Activated CD4-positive, alpha-beta memory T cell treated with anti-CD3 and anti-CD28 coated beads, Interleukin-2, amount 10 ng/mL, durations not matched to agents 7 days and 5 days (primary cell): ENCODE measurements around the gene PRRT2. TPM values are rescaled to one million over a fixed set of nuclear protein-coding genes. Genes with fewer than 3 reads are reported as not detected.
"Not testable (repeated sequence)": the region's sequence is repeated elsewhere in the genome, so short reads cannot be mapped to it uniquely, and the experiment has no call there.

Experiments
- CTCF ChIA-PET: fragments of 350-600 bp; sonication (Branson Sonifier 250); formaldehyde crosslinking; loops from one replicate; lab custom pipeline; 2021; ENCODE audit warnings: antibody characterized with exemption, inconsistent platforms; lab: Charles Lee
- POLR2A ChIA-PET: fragments of 350-600 bp; sonication (Branson Sonifier 250); formaldehyde crosslinking; loops from one replicate; lab custom pipeline; 2021; ENCODE audit warnings: antibody characterized with exemption; lab: Charles Lee
- DNase-seq: peaks from one replicate; pipeline ENCODE4 v3.0.0-alpha.2; 2020
- H3K27ac Mint-ChIP-seq: one replicate; pipeline ENCODE4 v1.8.0; 2021; ENCODE audit warnings: mild to moderate bottlenecking, mixed read lengths
- H3K27me3 Mint-ChIP-seq: one replicate; pipeline ENCODE4 v1.8.0; 2021; ENCODE audit warnings: mixed read lengths
- H3K36me3 Mint-ChIP-seq: one replicate; pipeline ENCODE4 v1.8.0; 2021; ENCODE audit warnings: low read depth, mixed read lengths
- H3K4me1 Mint-ChIP-seq: one replicate; pipeline ENCODE4 v1.8.0; 2021; ENCODE audit warnings: mixed read lengths
- H3K4me3 Mint-ChIP-seq: one replicate; pipeline ENCODE4 v1.8.0; 2021; ENCODE audit warnings: mild to moderate bottlenecking, mixed read lengths
- H3K9me3 Mint-ChIP-seq: one replicate; pipeline ENCODE4 v1.8.0; 2021; ENCODE audit warnings: mixed read lengths
- total RNA-seq, 2 experiments: library from RNA; stranded (reverse); gene quantifications; one replicate each; pipeline ENCODE4 v1.2.3, GENCODE V29; 2021

Gene PRRT2
- total RNA-seq, 2 experiments from 2014 or later = 0.91 to 1.0 TPM

DNA sequence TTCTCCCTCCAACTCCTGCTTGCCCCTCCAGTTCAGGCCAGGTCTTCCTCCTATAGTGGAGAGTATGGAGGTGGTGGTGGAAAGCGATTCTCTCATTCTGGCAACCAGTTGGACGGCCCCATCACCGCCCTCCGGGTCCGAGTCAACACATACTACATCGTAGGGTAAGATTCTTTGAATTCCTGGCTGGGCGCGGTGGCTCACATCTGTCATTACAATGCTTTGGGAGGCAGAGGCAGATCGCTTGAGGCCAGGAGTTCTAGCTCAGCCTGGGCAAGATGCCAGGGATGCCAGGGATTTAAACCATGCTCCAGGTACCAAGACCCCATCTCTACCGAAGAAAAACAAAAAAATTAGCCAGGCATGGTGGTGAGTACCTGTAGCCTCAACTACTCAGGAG lies 32.5 kb upstream of the PRRT2 start:
- Mint-ChIP-seq H3K4me1 (peaks cover 11% of the 10 kb centered on the region), H3K9me3 (no peaks in the 10 kb centered on the region), H3K36me3 (peaks cover 3% of the 10 kb centered on the region), H3K27me3 (peaks cover 29% of the 10 kb centered on the region), H3K27ac (no peak overlapping the region), H3K4me3 (no peak overlapping the region)
- DNase-seq = no peak
- ChIA-PET POLR2A (no interaction called here), CTCF (interaction anchor here (1.1 kb wide), 1 partner anchor 79 kb away, joined by 3 read pairs; no protein-coding TSS in a partner anchor)

GRCh38 chr16:29783094-29783953 lies 28.7 kb upstream of the PRRT2 start:
- H3K4me3 Mint-ChIP-seq = not testable (repeated sequence)
- CTCF ChIA-PET = interaction anchor here (0.6 to 4.6 kb wide), 5 partner anchors 10 to 111 kb away, joined by 4 to 57 read pairs (median 9); no protein-coding TSS in a partner anchor
- POLR2A ChIA-PET = interaction anchor here (3.3 to 13.0 kb wide), 2 partner anchors 21 to 38 kb away, joined by 19 to 260 read pairs; partner anchors contain the start of genes C16orf54 and MAZ

DNA sequence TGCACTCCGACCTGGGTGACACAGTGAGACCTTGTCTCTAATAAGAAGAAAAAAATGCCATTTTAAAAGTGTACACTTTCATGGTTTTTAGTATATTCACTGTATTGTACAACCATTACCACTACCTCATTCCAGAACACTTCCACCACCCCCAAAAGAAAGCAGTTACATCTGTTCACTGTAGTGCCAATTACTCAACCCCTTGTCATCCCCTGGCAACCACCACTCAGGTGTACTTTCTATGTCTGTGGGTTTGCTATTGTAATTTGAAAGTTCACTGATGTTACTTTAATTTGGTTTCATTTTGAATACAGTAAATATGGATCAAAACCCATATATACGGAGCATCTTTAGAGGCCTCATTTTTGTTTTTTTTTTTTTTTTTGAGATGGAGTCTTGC lies 27.8 kb upstream of the PRRT2 start:
- Mint-ChIP-seq H3K36me3 (peaks cover 3% of the 10 kb centered on the region), H3K27ac (no peak overlapping the region), H3K4me1 (peaks cover 28% of the 10 kb centered on the region), H3K9me3 (no peaks in the 10 kb centered on the region), H3K4me3 (no peak overlapping the region), H3K27me3 (peaks cover 17% of the 10 kb centered on the region)
- ChIA-PET CTCF (interaction anchor here (0.5 to 4.6 kb wide), 29 partner anchors 10 to 691 kb away, joined by 3 to 57 read pairs (median 7); partner anchors contain the start of genes PAGR1, TAOK2 and TBX6), POLR2A (interaction anchor here (1.2 to 13.0 kb wide), 7 partner anchors 20 to 83 kb away, joined by 3 to 260 read pairs (median 7); partner anchors contain the start of genes C16orf54 and MAZ)
- no peak for DNase-seq

More at GRCh38 chr16:29783094-29783953, 28.7 kb upstream of the PRRT2 start:
- H3K4me1 Mint-ChIP-seq = peaks cover 25% of the 10 kb centered on the region
- H3K36me3 Mint-ChIP-seq, H3K27ac Mint-ChIP-seq, DNase-seq, H3K9me3 Mint-ChIP-seq: not testable (repeated sequence)
- H3K27me3 Mint-ChIP-seq = peaks cover 25% of the 10 kb centered on the region

DNA sequence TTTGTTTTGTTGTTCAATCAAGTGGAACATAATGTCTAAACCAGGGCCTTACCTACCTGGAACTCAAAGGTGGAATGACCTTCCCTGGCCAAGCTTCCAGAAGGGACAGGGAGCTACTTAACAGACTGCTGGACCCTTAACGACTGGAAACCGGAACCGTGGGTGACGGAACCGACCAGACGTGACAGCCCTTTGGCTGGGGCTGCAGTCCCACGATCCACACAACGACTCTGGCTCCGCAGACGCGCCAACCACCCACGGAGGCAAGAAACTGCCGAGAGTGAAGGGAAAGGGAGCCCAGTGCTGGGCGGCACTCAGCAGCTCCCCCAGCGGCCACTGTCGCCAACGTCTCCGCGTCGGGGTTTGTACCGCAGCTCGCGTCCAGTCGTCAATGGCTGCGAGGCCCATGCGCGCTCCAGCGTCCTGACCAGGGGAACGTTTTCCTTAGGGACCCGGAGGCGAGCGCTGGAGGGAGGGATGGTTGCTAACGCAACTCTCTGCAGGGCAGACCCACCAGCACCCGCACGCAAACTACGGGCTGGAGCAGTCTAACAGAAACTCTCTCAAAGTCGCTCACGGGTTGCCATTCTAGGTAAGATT lies 27.0 kb upstream of the PRRT2 start:
- Mint-ChIP-seq H3K9me3 (no peaks in the 10 kb centered on the region), H3K4me1 (peaks cover 32% of the 10 kb centered on the region), H3K36me3 (peaks cover 3% of the 10 kb centered on the region), H3K27ac (no peak overlapping the region), H3K27me3 (peaks cover 14% of the 10 kb centered on the region), H3K4me3 (peak overlapping the region; percentile 29)
- POLR2A ChIA-PET = interaction anchor here (0.7 to 13.0 kb wide), 12 partner anchors 19 to 119 kb away, joined by 3 to 260 read pairs (median 5); partner anchors contain the start of genes C16orf54 and MAZ
- CTCF ChIA-PET = interaction anchor here (0.5 to 4.6 kb wide), 37 partner anchors 8 to 913 kb away, joined by 3 to 57 read pairs (median 6); partner anchors contain the start of genes HIRIP3, MVP, PAGR1 and TAOK2
- DNase-seq = peak; percentile 81

DNA sequence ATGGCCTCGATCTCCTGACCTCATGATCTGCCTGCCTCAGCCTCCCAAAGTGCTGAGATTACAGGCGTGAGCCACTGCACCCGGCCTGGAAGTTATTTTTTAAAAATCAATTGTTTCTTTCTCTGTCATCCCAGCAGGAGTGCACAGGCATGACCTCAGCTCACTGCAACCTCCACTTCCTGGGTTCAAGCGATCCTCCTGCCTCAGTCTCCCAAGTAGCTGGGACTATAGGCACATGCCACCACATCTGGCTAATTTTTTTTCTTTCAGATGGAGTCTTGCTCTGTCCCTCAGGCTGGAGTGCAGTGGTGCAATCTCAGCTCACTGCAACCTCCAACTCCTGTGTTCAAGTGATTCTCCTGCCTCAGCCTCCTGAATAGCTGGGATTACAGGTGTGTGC lies 24.8 kb upstream of the PRRT2 start:
- POLR2A ChIA-PET = interaction anchor here (0.9 to 13.0 kb wide), 3 partner anchors 17 to 87 kb away, joined by 3 to 260 read pairs (median 3); partner anchors contain the start of genes C16orf54 and MAZ
- H3K4me3 Mint-ChIP-seq, H3K27ac Mint-ChIP-seq, H3K9me3 Mint-ChIP-seq, DNase-seq, H3K27me3 Mint-ChIP-seq: not testable (repeated sequence)
- peaks cover 42% of the 10 kb centered on the region for H3K4me1 Mint-ChIP-seq
- CTCF ChIA-PET = interaction anchor here (1.2 to 4.6 kb wide), 2 partner anchors 38 to 85 kb away, joined by 3 to 57 read pairs; no protein-coding TSS in a partner anchor
- peaks cover 18% of the 10 kb centered on the region for H3K36me3 Mint-ChIP-seq

GRCh38 chr16:29789775-29790182 lies 22.2 kb upstream of the PRRT2 start:
- Mint-ChIP-seq H3K9me3 (no peaks in the 10 kb centered on the region), H3K27me3 (no peaks in the 10 kb centered on the region), H3K36me3 (peaks cover 35% of the 10 kb centered on the region), H3K4me3 (peak overlapping the region; percentile 100), H3K27ac (peak overlapping the region; percentile 95), H3K4me1 (peaks cover 51% of the 10 kb centered on the region)
- ChIA-PET CTCF (interaction anchor here (0.8 to 4.8 kb wide), 28 partner anchors 9 to 265 kb away, joined by 3 to 68 read pairs (median 5); partner anchors contain the start of genes C16orf54, MAZ, MVP and PAGR1), POLR2A (interaction anchor here (0.8 to 13.0 kb wide), 32 partner anchors 14 to 395 kb away, joined by 3 to 260 read pairs (median 6); partner anchors contain the start of genes C16orf54, CORO1A, KCTD13 and MAZ)
- no peak for DNase-seq

GRCh38 chr16:29790183-29790948 lies 21.6 kb upstream of the PRRT2 start, which contains the start of gene KIF22:
Gene KIF22 (plus strand): TSS chr16:29790751. CDS start chr16:29790760, 9 bp downstream.
- ChIA-PET CTCF (interaction anchor here (0.6 to 4.8 kb wide), 29 partner anchors 8 to 265 kb away, joined by 3 to 68 read pairs (median 5); partner anchors contain the start of genes C16orf54, KCTD13, MAZ and MVP), POLR2A (interaction anchor here (0.8 to 13.0 kb wide), 33 partner anchors 14 to 395 kb away, joined by 3 to 260 read pairs (median 6); partner anchors contain the start of genes C16orf54, CORO1A, KCTD13 and MAZ)
- peaks cover 40% of the 10 kb centered on the region for H3K36me3 Mint-ChIP-seq
- H3K9me3 Mint-ChIP-seq = no peaks in the 10 kb centered on the region
- peak within 1 kb of the TSS; percentile 100 for H3K4me3 Mint-ChIP-seq
- H3K4me1 Mint-ChIP-seq = peaks cover 48% of the 10 kb centered on the region
- DNase-seq = peak; percentile 100
- no peaks in the 10 kb centered on the region for H3K27me3 Mint-ChIP-seq
- peak within 1 kb of the TSS; percentile 95 for H3K27ac Mint-ChIP-seq

DNA sequence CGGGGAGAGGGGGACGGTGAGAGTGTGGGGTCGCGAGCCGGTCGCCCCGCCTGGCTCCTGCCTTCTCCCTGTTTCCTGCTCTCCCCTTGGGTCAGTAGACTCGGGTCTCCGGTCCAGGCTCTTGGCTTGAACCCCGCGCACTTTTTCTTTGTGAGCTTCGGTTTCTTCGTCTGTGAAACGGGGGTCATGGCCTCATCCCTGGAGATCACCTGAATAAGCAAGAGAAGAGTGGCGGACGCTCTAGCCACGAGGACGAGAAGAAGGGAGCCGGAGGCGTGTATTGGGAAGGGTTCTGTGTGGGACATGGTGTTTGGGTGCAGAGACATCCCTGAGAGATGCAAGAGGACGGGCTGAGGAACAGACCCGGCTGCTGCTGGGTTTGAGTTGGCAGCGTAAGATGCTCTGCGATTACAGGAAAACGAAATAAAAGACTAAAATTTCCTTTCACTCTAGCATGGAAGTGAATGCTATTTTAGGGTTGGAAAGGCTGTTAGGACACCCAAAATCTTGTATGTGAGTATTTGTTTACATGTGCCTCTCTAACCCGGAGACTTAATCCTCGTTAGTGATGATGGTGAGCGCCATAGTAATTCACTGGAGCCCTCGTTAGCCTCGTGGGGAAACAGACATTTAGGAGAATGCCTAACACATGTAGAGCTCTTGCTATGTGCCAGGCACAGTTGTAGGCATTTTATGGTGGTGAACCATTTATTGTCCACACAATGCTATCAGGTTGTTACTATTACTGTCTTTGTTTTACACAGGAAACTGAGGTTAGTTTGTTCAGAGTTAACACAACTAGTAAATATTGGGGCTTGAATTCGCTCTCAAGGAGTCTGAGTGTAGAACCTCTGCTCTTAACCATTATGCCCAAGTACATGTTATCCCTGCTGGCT lies 20.8 kb upstream of the PRRT2 start:
- H3K27me3 Mint-ChIP-seq = no peaks in the 10 kb centered on the region
- H3K4me3 Mint-ChIP-seq = peak overlapping the region; percentile 100
- H3K36me3 Mint-ChIP-seq = peaks cover 48% of the 10 kb centered on the region
- H3K27ac Mint-ChIP-seq = peak overlapping the region; percentile 95
- CTCF ChIA-PET = interaction anchor here (0.6 to 4.8 kb wide), 23 partner anchors 7 to 240 kb away, joined by 3 to 68 read pairs (median 5); partner anchors contain the start of genes C16orf54, KCTD13, MAZ and MVP
- DNase-seq = no peak
- no peaks in the 10 kb centered on the region for H3K9me3 Mint-ChIP-seq
- POLR2A ChIA-PET = interaction anchor here (0.6 to 13.0 kb wide), 29 partner anchors 13 to 891 kb away, joined by 3 to 260 read pairs (median 7); partner anchors contain the start of genes C16orf54, CORO1A, HIRIP3 and KCTD13
- H3K4me1 Mint-ChIP-seq = peaks cover 46% of the 10 kb centered on the region

- H3K27ac Mint-ChIP-seq = peak overlapping the region; percentile 95
These were observed 19.9 kb upstream of the PRRT2 start for GRCh38 chr16:29791845-29792807.

More at GRCh38 chr16:29791845-29792807, 19.9 kb upstream of the PRRT2 start:
- no peaks in the 10 kb centered on the region for H3K27me3 Mint-ChIP-seq
- H3K4me1 Mint-ChIP-seq = peaks cover 49% of the 10 kb centered on the region
- peak overlapping the region; percentile 100 for H3K4me3 Mint-ChIP-seq
- H3K9me3 Mint-ChIP-seq = no peaks in the 10 kb centered on the region
- CTCF ChIA-PET = interaction anchor here (0.9 to 4.8 kb wide), 7 partner anchors 12 to 101 kb away, joined by 3 to 68 read pairs (median 16); partner anchors contain the start of genes C16orf54, MAZ and PAGR1
- peaks cover 57% of the 10 kb centered on the region for H3K36me3 Mint-ChIP-seq
- DNase-seq = no peak
- POLR2A ChIA-PET = interaction anchor here (0.6 to 13.0 kb wide), 11 partner anchors 12 to 892 kb away, joined by 3 to 260 read pairs (median 25); partner anchors contain the start of genes C16orf54, HIRIP3, KCTD13 and MAZ
